ENCODE measurements around the gene SKOR1. TPM values are rescaled to one million over a fixed set of nuclear protein-coding genes. Genes with fewer than 3 reads are reported as not detected.

The SKOR1 gene
- total RNA-seq, 1 experiment from 2014 or later, result 0.13 TPM

DNA sequence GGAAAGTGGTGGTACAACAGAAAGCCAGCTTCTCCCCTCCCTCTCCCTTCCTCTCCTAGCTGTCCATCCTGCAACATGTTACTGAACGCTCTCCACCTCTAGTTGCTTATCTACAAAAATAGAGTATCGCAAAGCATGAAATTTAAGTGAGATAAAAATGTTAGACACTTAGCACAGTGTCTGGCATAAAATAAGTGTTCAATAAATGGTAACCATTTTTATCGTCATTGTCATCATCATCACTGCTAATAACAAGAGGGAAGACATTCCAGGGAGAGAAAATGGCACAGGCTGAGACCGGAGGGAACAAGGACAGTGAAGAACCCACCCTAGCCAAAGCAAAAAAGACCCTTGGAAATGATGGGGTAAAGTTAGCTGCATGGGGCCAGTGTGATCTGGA is 38.7 kb upstream of the SKOR1 start:
- Histone ChIP-seq H3K79me2 (ENCODE audit: insufficient read depth, low read length) (no peaks in the 10 kb centered on the region), H2BK5ac (ENCODE audit: insufficient read length, low read length) (no peak overlapping the region), H4K8ac (replicated peaks; ENCODE audit: insufficient read length, low read depth, low read length) (no peak overlapping the region), H4K20me1 (ENCODE audit: control insufficient read depth, insufficient read depth, insufficient read length) (no peaks in the 10 kb centered on the region), H3T11ph (ENCODE audit: low read length) (no peak overlapping the region), H3K79me1 (ENCODE audit: insufficient read depth, low read depth, low read length, poor library complexity, severe bottlenecking) (no peaks in the 10 kb centered on the region), H3K4me2 (ENCODE audit: insufficient read depth, insufficient read length, low read length) (no peak overlapping the region), H3K9me3 (ENCODE audit: control insufficient read depth, low read depth, low read length) (no peaks in the 10 kb centered on the region), H3K23ac (ENCODE audit: insufficient read length, low read depth, low read length) (no peak overlapping the region), H3K18ac (ENCODE audit: insufficient read length, low read depth, low read length) (no peak overlapping the region), H4K5ac (ENCODE audit: insufficient read length, low read depth, low read length) (no peak overlapping the region), H2BK20ac (ENCODE audit: low read depth, low read length, poor library complexity, severe bottlenecking) (no peak overlapping the region), H2AFZ (ENCODE audit: low read length) (no peak overlapping the region), H2BK120ac (ENCODE audit: low read depth, low read length, poor library complexity, severe bottlenecking) (no peak overlapping the region), H3K27ac (ENCODE audit: insufficient read length, low read depth, low read length) (no peak overlapping the region), H3K9ac (ENCODE audit: extremely low read depth, insufficient read length, low read length) (no peak overlapping the region), H3K4me1 (ENCODE audit: insufficient read depth, low read length) (peaks cover 12% of the 10 kb centered on the region), H2BK15ac (ENCODE audit: low read depth, low read length) (no peak overlapping the region), H3K4ac (ENCODE audit: low read depth, low read length) (no peak overlapping the region), H2BK12ac (ENCODE audit: insufficient read length, low read depth, low read length) (no peak overlapping the region), H3K56ac (ENCODE audit: insufficient read length, low read depth, low read length) (no peak overlapping the region), H2AK5ac (ENCODE audit: insufficient read length, low read length) (no peak overlapping the region), H3K23me2 (ENCODE audit: insufficient read length, low read depth, low read length, poor library complexity, severe bottlenecking) (no peaks in the 10 kb centered on the region), H3K27me3 (ENCODE audit: insufficient read depth, low read length) (no peaks in the 10 kb centered on the region), H3K14ac (ENCODE audit: insufficient read depth, low read length) (no peak overlapping the region), H4K91ac (ENCODE audit: insufficient read length, low read depth, low read length) (no peak overlapping the region)
- H3K4me1 Mint-ChIP-seq, result peaks cover 54 to 55% of the 10 kb centered on the region in 2 experiments
- no peak for DNase-seq
- H3K36me3 Mint-ChIP-seq (ENCODE audit: insufficient read depth in 1 of 3, low read depth in 3 of 3), result no peaks in the 10 kb centered on the region
- WGBS (ENCODE audit: extremely low coverage, insufficient read length, low lambda C conversion rate), result no CpG with 5 or more reads among the region's 4 CpGs
- H3K27me3 Mint-ChIP-seq (ENCODE audit: low read depth), result peaks cover 1% of the 10 kb centered on the region; the same call in 1 of the 2 replicates
- TF ChIP-seq, protein P1, sequence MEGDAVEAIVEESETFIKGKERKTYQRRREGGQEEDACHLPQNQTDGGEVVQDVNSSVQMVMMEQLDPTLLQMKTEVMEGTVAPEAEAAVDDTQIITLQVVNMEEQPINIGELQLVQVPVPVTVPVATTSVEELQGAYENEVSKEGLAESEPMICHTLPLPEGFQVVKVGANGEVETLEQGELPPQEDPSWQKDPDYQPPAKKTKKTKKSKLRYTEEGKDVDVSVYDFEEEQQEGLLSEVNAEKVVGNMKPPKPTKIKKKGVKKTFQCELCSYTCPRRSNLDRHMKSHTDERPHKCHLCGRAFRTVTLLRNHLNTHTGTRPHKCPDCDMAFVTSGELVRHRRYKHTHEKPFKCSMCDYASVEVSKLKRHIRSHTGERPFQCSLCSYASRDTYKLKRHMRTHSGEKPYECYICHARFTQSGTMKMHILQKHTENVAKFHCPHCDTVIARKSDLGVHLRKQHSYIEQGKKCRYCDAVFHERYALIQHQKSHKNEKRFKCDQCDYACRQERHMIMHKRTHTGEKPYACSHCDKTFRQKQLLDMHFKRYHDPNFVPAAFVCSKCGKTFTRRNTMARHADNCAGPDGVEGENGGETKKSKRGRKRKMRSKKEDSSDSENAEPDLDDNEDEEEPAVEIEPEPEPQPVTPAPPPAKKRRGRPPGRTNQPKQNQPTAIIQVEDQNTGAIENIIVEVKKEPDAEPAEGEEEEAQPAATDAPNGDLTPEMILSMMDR (conservative IDR thresholded peaks at IDR 0.05), result no peak
- no peaks in the 10 kb centered on the region for H3K9me3 Mint-ChIP-seq
- H3K4me3 Mint-ChIP-seq, result no peak overlapping the region
- no peak overlapping the region for H3K27ac Mint-ChIP-seq
